HCT116 (cell line): Measurements from ENCODE around the gene ALKBH4. TPM values are rescaled to one million over a fixed set of nuclear protein-coding genes. Genes with fewer than 3 reads are reported as not detected.

ENCODE experiments used
- ATAC-seq: fragments of 200-7000 bp; cut with Tn5 transposase; 2 replicates; pipeline ENCODE4 v1.9.1; 2020; ENCODE audit warnings: mild to moderate bottlenecking, moderate library complexity
- BruUV-seq: library from RNA; stranded (reverse); fragments of 400-500 nt; replicated peaks from 2 replicates; lab custom pipeline; 2021; lab: Mats Ljungman, UMichigan
- CTCF ChIA-PET: fragments of 300-600 bp; sonication (Branson Sonifier 250); formaldehyde crosslinking; loops from one replicate; lab custom pipeline; 2021; ENCODE audit warnings: antibody characterized with exemption; lab: Charles Lee
- POLR2A ChIA-PET: fragments of 300-600, 350-600 bp; sonication (Branson Sonifier 250); formaldehyde crosslinking; loops from one replicate; lab custom pipeline; 2021; ENCODE audit warnings: antibody characterized with exemption; lab: Charles Lee
- RAD21 ChIA-PET, 2 experiments: fragments of 300-600 bp; sonication (Branson Sonifier 250); formaldehyde crosslinking; loops; one replicate each; lab custom pipeline; 2023; ENCODE audit warnings: low total read pairs in 2 of 2; ENCODE audit not compliant: uncharacterized antibody in 2 of 2, unreplicated experiment in 2 of 2, low non-redundant PET in 1 of 2; lab: Charles Lee
- DNase-seq: peaks from one replicate; pipeline ENCODE4 v3.0.0-alpha.2; 2010; ENCODE audit warnings: low read depth, low spot score
- H2AFZ ChIP-seq: fragments of 200-600 bp; shearing (Covaris generic), sonication (generic); 2 replicates; pipeline ENCODE4 v1.6.1; 2017; ENCODE audit warnings: low read depth, mixed run types, mixed read lengths, antibody characterized with exemption, low read length; ENCODE audit not compliant: poor library complexity, severe bottlenecking
- H3K27ac ChIP-seq: 2 replicates; pipeline ENCODE4 v1.5.1; 2012; ENCODE audit warnings: low read depth, low read length
- H3K27me3 ChIP-seq: fragments of 200-600 bp; sonication (generic); 2 replicates; pipeline ENCODE4 v1.6.1; 2016; ENCODE audit warnings: mixed run types, low read length, mixed read lengths; ENCODE audit not compliant: insufficient read depth
- H3K36me3 ChIP-seq, 2 experiments: fragments of 200-500 bp in 1 of 2; fragments of 200-600 bp in 1 of 2; sonication (Bioruptor generic) in 1 of 2; sonication (generic) in 1 of 2; 2 replicates each; pipeline versions ENCODE4 v1.5.1 to v1.6.1; 2014 to 2016; ENCODE audit warnings: low read length in 2 of 2, inconsistent platforms in 1 of 2, mixed read lengths in 1 of 2, mixed run types in 1 of 2; ENCODE audit not compliant: insufficient read depth in 2 of 2, control insufficient read depth in 1 of 2
- H3K4me1 ChIP-seq, 2 experiments: fragments of 200-600 bp in 1 of 2; sonication (generic) in 1 of 2; 2 replicates each; pipeline versions ENCODE4 v1.5.1 to v1.6.1; 2012 to 2017; ENCODE audit warnings: low read length in 2 of 2, inconsistent platforms in 1 of 2, mild to moderate bottlenecking in 1 of 2, mixed read lengths in 1 of 2, mixed run types in 1 of 2, moderate library complexity in 1 of 2; ENCODE audit not compliant: insufficient read depth in 2 of 2, control insufficient read depth in 1 of 2
- H3K4me2 ChIP-seq: fragments of 200-600 bp; sonication (generic); 2 replicates; pipeline ENCODE4 v1.6.1; 2017; ENCODE audit warnings: mixed run types, low read length, mixed read lengths
- H3K4me3 ChIP-seq, 2 experiments: fragments of 200-600 bp in 1 of 2; sonication (generic) in 1 of 2; replicated peaks in 1 of 2; 2 replicates each; pipeline ENCODE4 v1.5.1; 2011 to 2016; ENCODE audit warnings: low read length in 2 of 2, control low read depth in 1 of 2, low read depth in 1 of 2, mild to moderate bottlenecking in 1 of 2, mixed read lengths in 1 of 2, mixed run types in 1 of 2
- H3K79me2 ChIP-seq: fragments of 200-600 bp; sonication (generic); 2 replicates; pipeline ENCODE4 v1.6.1; 2017; ENCODE audit warnings: mild to moderate bottlenecking, mixed run types, low read length, moderate library complexity, mixed read lengths; ENCODE audit not compliant: insufficient read depth
- H3K9ac ChIP-seq: fragments of 200-600 bp; sonication (generic); 2 replicates; pipeline ENCODE4 v1.6.1; 2016; ENCODE audit warnings: low read length, mixed read lengths
- H3K9me2 ChIP-seq: fragments of 200-600 bp; sonication (generic), shearing (Covaris generic); 2 replicates; pipeline ENCODE4 v1.6.1; 2017; ENCODE audit warnings: mixed run types, mild to moderate bottlenecking, moderate library complexity; ENCODE audit not compliant: insufficient read depth
- H3K9me3 ChIP-seq, 2 experiments: fragments of 200-500 bp in 1 of 2; fragments of 200-600 bp in 1 of 2; sonication (Bioruptor generic) in 1 of 2; sonication (generic) in 1 of 2; 2 replicates each; pipeline ENCODE4 v1.6.1; 2014 to 2017; ENCODE audit warnings: low read length in 2 of 2, mixed read lengths in 2 of 2, inconsistent platforms in 1 of 2, low read depth in 1 of 2, mild to moderate bottlenecking in 1 of 2, mixed run types in 1 of 2, moderate library complexity in 1 of 2; ENCODE audit not compliant: control insufficient read depth in 1 of 2, insufficient read depth in 1 of 2
- H4K20me1 ChIP-seq: fragments of 200-600 bp; sonication (generic), shearing (Covaris generic); 2 replicates; pipeline ENCODE4 v1.6.1; 2017; ENCODE audit warnings: mixed run types, mild to moderate bottlenecking, moderate library complexity; ENCODE audit not compliant: insufficient read depth
- ATF3 ChIP-seq: IDR thresholded peaks from 2 replicates; pipeline ENCODE4 v1.6.1; 2012
- CBX3 ChIP-seq: IDR thresholded peaks from 2 replicates; pipeline ENCODE4 v1.6.1; 2012; ENCODE audit warnings: low read depth
- CTCF ChIP-seq, 3 experiments: fragments of 200-600 bp in 1 of 3; sonication (generic) in 1 of 3; IDR thresholded peaks in 2 of 3; conservative IDR thresholded peaks in 1 of 3; 2 replicates each; pipeline ENCODE4 v1.5.1; 2012 to 2017; ENCODE audit warnings: low read depth in 2 of 3, low read length in 2 of 3, antibody characterized with exemption in 1 of 3, borderline replicate concordance in 1 of 3, control low read depth in 1 of 3, mild to moderate bottlenecking in 1 of 3, mixed read lengths in 1 of 3, mixed run types in 1 of 3, moderate library complexity in 1 of 3; ENCODE audit not compliant: insufficient read depth in 1 of 3
- EGR1 ChIP-seq: IDR thresholded peaks from 2 replicates; pipeline ENCODE4 v1.6.1; 2012; ENCODE audit warnings: low read depth
- ELF1 ChIP-seq: IDR thresholded peaks from 2 replicates; pipeline ENCODE4 v1.6.1; 2012; ENCODE audit warnings: low read depth, borderline replicate concordance
- EZH2 ChIP-seq: fragments of 200-600 bp; sonication (generic); IDR thresholded peaks from 2 replicates; pipeline ENCODE4 v1.6.1; 2017; ENCODE audit warnings: antibody characterized with exemption, mixed run types
- FOSL1 ChIP-seq: IDR thresholded peaks from 2 replicates; pipeline ENCODE4 v1.6.1; 2012; ENCODE audit warnings: low read depth
- MAX ChIP-seq: IDR thresholded peaks from 2 replicates; pipeline ENCODE4 v1.6.1; 2012
- POLR2A ChIP-seq: IDR thresholded peaks from 2 replicates; pipeline ENCODE4 v1.7.0; 2011; ENCODE audit warnings: borderline replicate concordance; ENCODE audit not compliant: insufficient read depth, insufficient read length; ENCODE audit errors: extremely low read depth
- POLR2AphosphoS5 ChIP-seq: IDR thresholded peaks from 2 replicates; pipeline ENCODE4 v1.6.1; 2011; ENCODE audit warnings: mild to moderate bottlenecking, low read depth, low read length, moderate library complexity
- REST ChIP-seq: IDR thresholded peaks from 2 replicates; pipeline ENCODE4 v1.6.1; 2012; ENCODE audit warnings: low read depth
- ZNF274 ChIP-seq: fragments of 200-500 bp; sonication (Bioruptor generic); IDR thresholded peaks from 2 replicates; pipeline ENCODE4 v1.6.1; 2014; ENCODE audit warnings: mild to moderate bottlenecking, low read depth, low read length, inconsistent platforms
- intact Hi-C: fragments of 100-400 bp; cut with micrococcal nuclease; formaldehyde crosslinking; loops from 2 replicates; pipeline ENCODE4 v1.10.0; 2022
- total RNA-seq: library from RNA; stranded (reverse); gene quantifications from one replicate; pipeline ENCODE4 v1.2.1, GENCODE V29; 2021; ENCODE audit not compliant: unreplicated experiment

Gene ALKBH4
- total RNA-seq, 1 experiment from 2014 or later = 14.9 TPM

GRCh38 chr7:102431617-102432298 lies 32.9 kb downstream of the ALKBH4 start:
- Histone ChIP-seq H4K20me1 (no peaks in the 10 kb centered on the region), H3K4me2 (0 out of 2 replicates have a peak overlapping the region, but pooled peaks have one; percentile 8), H3K4me1 (peaks cover 17 to 43% of the 10 kb centered on the region in 2 experiments), H3K9me2 (no peaks in the 10 kb centered on the region), H3K9ac (no peak overlapping the region), H3K27me3 (no peaks in the 10 kb centered on the region)
- DNase-seq (no peak), ATAC-seq (no peak)
- RAD21 ChIA-PET = no interaction called here
- no TSS peak for BruUV-seq
- TF ChIP-seq FOSL1 = no peak
- no peak for TF ChIP-seq ELF1
- TF ChIP-seq, all 23 proteins: peak for 0
- intact Hi-C loops = no loop called here
- Histone ChIP-seq H3K27ac (peak overlapping the region; percentile 44; the same call in 1 of the 2 replicates), H3K36me3 (peaks cover 1 to 4% of the 10 kb centered on the region in 2 experiments; a peak in 2 of 4 replicates), H3K9me3 (no peaks in the 10 kb centered on the region), H2AFZ (no peak overlapping the region), H3K79me2 (no peaks in the 10 kb centered on the region; the same call in 1 of the 2 replicates), H3K4me3 (no peak overlapping the region)
- CTCF ChIA-PET = no interaction called here
- POLR2A ChIA-PET = interaction anchor here (0.6 kb wide), 1 partner anchor 34 kb away, joined by 3 read pairs; no protein-coding TSS in a partner anchor

GRCh38 chr7:102429141-102429899 lies 35.3 kb downstream of the ALKBH4 start:
- no peak overlapping the region for H2AFZ ChIP-seq
- no peak overlapping the region for H3K4me2 ChIP-seq
- no peaks in the 10 kb centered on the region for H4K20me1 ChIP-seq
- BruUV-seq = no TSS peak
- CTCF ChIA-PET = no interaction called here
- no peak overlapping the region for H3K27ac ChIP-seq
- no peaks in the 10 kb centered on the region for H3K9me2 ChIP-seq
- no peak for DNase-seq
- H3K36me3 ChIP-seq = peaks cover 9 to 13% of the 10 kb centered on the region in 2 experiments; a peak in 3 of 4 replicates
- no peaks in the 10 kb centered on the region for H3K9me3 ChIP-seq
- H3K4me1 ChIP-seq = peaks cover 15 to 29% of the 10 kb centered on the region in 2 experiments
- no peak overlapping the region for H3K9ac ChIP-seq
- H3K79me2 ChIP-seq = no peaks in the 10 kb centered on the region; the same call in 1 of the 2 replicates
- no peaks in the 10 kb centered on the region for H3K27me3 ChIP-seq
- POLR2A ChIA-PET = no interaction called here
- H3K4me3 ChIP-seq = no peak overlapping the region
- intact Hi-C loops = no loop called here
- ATAC-seq = no peak
- RAD21 ChIA-PET = no interaction called here
- TF ChIP-seq POLR2A (no peak), EZH2 (no peak), EGR1 (no peak), MAX (no peak), ZNF274 (no peak), CBX3 (no peak), CTCF (IDR thresholded peaks at IDR 0.05 in 2 of 3, conservative IDR thresholded peaks at IDR 0.05 in 1 of 3; ENCODE audit: borderline replicate concordance in 1 of 3, insufficient read depth in 1 of 3, low read depth in 2 of 3, low read length in 2 of 3) (no peak), POLR2AphosphoS5 (no peak), REST (no peak), ATF3 (no peak)
